GM18520 (cell line): Measurements from ENCODE around the gene LRRC61.

Experiments used
- ATAC-seq: cut with Tn5 transposase; IDR thresholded peaks from one replicate; pipeline ENCODE4 v1.9.1; 2021; ENCODE audit not compliant: unreplicated experiment

Gene LRRC61

DNA sequence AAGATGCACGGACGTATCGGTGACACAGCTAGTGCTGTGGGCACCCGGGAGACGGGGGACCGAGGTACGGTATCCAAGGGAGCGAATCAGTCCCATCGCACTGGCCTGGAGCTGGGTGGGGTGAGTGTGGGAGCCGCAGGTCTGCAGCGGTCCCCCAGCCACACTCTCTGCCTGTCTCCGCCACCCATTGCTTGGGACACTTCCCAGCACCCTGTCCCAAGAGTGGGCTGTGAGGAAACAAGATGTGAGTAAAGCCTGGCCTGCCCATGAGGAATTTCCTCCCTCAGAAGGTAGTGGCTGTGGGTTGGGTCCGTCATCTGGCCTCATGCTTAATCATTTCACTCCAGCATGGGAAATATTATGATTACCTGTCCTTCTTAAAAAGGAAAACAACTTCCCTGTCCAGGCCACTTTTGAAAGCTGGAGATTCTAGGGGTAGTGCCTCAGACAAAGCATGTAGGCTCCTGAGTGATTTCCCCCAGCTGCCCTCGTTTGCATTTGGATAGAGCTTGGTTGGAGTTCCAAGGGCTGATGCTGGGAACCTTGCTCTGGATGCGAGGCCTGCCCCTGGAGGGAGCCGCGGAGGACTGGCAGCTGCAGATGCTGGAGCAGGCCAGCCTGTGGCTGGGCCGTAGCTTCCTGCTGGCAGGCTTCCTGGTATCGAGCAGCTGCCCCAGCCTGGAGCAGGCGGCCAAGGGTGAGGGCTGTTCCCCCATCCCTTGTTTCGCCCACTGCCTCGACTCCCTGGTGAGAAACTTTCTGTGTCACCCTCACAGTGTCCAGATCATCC, 6.4 kb downstream of the LRRC61 start:
- ATAC-seq: no peak

DNA sequence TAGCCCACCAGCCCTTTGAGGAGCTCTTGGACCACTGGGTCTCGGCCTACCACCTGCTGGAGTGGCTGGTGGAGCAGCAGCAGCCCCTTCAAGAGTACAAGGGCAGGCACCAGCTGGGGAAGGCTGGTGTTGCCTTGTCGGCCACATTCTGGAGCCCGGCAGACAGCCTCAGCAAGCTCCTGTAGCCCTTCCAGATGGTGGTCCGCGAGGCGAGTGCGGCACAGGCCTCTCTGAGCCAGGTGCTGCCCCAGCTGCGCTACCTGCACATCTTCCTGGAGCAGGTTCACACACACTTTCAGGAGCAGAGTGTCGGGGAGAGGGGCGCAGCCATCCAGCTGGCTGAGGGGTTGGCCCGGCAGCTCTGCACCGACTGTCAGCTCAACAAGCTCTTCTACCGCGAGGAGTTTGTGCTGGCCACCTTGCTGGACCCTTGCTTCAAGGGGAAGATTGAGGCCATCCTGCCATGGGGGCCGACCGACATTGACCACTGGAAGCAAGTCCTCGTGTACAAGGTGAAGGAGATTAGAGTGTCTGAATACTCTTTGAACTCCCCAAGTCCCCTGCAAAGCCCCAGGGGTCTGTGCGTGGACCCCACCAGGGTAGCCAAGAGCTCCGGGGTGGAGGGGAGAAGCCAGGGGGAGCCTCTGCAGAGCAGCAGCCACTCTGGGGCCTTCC, 7.2 kb downstream of the LRRC61 start:
- ATAC-seq: no peak

GRCh38 chr7:150332852-150333635, 9.9 kb downstream of the LRRC61 start:
- no peak for ATAC-seq

GRCh38 chr7:150333659-150334058, 10.5 kb downstream of the LRRC61 start:
- no peak for ATAC-seq

GRCh38 chr7:150334108-150334507, 11.0 kb downstream of the LRRC61 start:
- no peak for ATAC-seq

DNA sequence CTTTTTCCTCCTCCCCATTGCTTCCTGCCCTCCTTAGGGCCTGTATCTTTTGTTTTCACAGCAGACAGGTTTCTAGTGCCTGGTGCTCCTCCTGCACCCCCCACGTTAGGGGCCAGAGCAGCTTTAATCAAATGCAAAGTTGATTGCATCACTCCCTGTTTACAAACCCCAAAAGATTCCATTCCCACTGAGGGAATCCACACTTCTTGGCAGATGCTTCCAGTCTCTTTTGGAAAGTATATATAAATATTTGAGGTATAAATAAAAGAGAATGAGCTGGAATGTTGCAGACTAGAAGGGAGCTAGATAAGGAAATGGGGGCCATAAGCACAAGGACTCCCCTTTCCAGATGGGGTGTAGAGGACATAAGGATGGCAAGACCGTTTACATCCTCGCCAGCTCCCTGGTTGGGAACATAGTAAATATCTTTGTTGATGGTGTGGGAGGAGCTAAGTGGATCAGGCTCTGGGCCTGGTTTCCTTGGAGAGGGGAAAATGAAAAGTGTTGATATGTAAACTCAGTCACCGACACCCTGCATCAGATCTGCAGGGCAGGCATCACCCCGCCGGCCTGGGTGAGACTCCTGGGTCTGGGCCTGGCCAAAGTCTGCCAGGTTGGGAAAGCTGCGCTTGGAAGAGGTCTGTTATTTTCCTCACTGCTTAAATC, 12.1 kb downstream of the LRRC61 start:
- no peak for ATAC-seq

DNA sequence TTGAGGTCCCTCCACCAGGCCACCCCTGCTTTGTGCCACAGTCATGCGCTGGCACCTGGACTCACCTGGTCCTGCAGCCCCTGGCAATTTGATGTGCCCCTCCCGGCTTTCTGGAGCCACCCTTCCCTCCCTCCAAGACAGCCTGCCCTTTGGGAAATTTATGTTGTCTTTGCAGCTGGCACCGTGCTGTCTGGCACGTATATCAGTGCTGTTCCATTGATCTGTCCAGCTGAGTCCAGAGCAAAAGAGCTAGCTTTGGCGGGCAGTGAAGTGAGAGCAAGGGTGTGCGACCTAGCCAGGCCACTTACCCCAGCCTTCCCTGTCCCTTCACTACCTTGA, 12.6 kb downstream of the LRRC61 start:
- no peak for ATAC-seq

GRCh38 chr7:150336746-150337145, 13.6 kb downstream of the LRRC61 start:
- no peak for ATAC-seq

- ATAC-seq: no peak
These were observed 14.0 kb downstream of the LRRC61 start for GRCh38 chr7:150337179-150337578.

- ATAC-seq: no peak
These were observed 14.5 kb downstream of the LRRC61 start for GRCh38 chr7:150337659-150338081.

- no peak for ATAC-seq
These were observed 15.1 kb downstream of the LRRC61 start for GRCh38 chr7:150338166-150338829.

DNA sequence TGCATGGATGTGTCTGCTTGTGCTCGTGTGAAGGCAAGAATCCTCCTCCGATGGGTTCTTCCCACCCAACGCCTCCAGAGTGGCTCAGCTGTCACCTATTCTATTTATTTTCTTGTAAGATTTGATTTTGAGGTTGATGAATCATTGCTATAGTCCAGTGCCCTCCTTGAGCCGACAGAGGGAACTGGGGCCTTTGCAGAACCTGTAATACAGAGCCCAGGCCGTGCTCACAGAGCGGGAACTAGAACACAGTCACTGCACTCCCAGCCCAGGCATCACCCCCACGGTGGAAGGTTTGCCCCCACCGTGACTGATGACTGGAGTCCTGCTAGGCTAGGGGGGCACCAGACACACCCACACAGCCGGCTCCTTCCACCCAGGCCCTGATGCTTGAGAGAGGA, 16.3 kb downstream of the LRRC61 start:
- ATAC-seq: no peak

DNA sequence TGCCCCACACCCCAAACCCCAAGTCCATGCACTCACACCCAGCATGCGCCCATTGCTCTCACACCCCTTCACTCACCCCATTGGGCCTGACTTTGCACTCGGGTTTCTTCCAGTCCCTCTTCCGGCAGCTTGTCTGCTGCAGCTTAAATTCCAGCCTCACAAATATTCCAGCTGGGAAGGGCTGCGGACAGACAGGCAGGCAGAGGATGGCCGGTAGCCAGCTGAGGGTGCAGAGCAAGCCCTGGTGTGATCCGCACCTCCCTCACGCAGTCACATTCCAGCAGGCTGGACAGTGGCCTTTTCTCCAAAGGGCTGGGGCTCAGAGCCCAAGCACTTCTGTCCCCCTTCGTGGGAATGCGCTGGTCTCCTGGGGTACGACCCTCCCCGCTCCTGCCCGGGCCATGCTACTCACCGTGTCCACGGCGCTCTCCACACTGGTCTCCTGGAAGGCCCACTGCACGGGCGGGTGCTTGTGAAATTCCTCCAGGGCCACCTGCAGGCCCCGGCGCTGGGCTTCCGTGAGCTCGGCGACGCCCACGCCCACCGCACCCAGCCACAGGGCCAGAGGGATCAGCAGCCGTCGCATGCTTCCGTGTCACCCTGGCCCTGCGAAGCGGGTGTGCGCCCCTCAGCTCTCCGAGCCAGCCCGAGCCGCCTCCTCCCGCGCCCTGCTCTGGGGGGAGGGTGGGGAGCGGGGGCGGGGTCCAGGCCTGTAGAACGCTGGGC, 17.0 kb downstream of the LRRC61 start:
- no peak for ATAC-seq

DNA sequence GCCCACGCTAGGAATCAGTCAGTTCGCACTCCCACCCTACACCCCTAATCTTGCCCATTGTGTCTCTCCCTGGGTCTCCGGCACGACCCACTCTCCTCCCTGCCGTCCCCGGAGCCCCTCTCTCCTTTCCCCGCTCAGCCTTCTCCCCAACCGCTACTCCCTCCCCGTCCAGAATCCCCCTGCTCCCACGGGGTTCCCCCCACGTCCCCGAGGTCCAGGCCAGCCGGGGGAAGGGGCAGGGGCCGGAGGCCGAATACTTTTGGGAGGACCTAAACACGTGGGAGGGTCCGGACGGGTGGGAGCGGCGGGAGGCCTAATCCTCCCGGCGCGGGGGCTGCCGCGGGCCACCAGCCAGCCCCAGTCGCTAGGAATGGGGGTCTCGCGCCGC, 17.7 kb downstream of the LRRC61 start:
- ATAC-seq: no peak

DNA sequence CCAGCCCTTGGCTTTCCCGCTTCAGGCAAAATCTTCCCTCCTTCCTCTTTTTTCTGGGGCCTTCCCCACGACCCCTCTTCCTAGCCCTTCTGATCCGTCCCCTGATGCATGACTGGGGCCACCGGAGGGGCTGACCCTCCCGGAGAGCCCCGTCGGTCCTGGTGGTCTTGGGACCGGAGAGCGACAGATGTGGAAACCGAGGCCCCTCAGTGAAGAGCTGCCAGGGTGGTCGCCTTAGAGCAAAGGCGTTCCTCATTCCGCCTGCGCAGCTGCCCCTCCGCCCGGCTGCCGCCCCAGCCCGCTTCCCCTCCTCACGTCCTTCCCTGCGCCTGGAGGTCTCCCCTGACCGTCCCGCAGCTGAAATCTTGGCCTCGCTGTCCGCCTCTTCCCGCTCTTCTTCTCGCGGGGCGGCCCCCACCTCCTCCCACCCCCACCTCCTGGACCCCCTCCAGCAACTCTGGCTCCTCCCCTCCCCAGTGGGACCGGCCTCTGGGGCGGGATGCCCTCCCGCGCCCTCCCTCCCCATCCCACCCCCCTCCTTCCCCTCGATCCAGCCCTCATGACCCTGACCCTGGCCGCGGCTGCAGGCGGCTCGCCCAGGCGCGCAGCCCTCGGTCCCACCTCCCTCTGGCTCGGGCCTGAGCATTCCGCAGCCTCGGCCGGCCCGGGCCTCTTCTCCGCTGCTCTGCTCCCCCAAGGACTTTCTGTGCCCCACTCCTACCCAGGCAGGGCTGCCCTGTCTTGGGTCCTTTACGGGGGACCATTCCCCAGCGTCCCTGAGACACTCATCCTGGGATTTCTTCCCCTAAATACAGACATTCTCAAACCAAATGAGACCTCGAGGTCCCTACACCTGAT, 18.3 kb downstream of the LRRC61 start, which contains the start of gene RARRES2:
Gene RARRES2, minus strand, starts transcription at position 367 of the 858 bp plus-strand sequence. CDS start 1,020 bp downstream, outside the sequence.
- ATAC-seq: no peak

- no peak for ATAC-seq
These were observed 18.9 kb downstream of the LRRC61 start for GRCh38 chr7:150342121-150342408.

DNA sequence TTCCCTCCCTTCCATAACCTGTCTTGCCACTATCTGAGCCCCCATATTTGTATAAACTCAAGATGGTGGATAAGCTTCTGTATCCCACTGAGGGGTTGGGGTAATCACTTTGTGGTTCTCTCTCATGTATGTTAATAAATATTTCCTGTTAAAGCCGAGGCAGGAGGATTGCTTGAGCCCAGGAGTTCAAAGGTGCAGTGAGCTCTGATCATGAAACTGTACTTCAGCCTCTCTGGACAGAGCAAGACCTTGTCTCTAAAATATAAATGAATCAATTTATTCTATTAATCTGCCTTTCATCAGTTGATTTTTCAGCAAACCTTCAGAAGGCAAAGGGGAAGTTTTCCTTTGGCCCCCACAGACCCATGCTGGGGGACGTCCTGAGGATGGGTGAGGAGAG, 20.1 kb downstream of the LRRC61 start:
- ATAC-seq: no peak

- no peak for ATAC-seq
These were observed 21.1 kb downstream of the LRRC61 start for GRCh38 chr7:150344299-150344698.

DNA sequence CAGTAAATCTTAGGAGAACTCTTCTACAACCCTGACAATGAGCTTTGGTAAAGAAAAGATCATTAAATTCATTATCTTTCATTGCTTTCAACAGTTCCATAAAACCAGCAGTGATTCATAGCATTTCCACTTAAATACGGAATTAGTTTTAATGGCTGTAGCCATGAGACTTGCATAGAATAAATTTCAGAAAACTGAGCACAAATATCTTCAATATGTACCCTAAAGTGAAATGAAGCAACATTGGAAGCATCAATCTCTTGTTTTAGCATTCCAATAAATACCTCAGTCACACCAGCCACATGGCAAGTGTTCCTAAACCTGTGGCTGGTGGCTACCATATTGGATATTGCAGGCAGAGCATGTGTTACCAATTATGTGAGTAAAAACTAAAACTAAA, 21.9 kb downstream of the LRRC61 start:
- ATAC-seq: no peak
